Activated B cell treated with CpG ODN at 0.5 μM for 24 hours (primary cell): ENCODE results near the gene BET1. TPM values are rescaled to one million over a fixed set of nuclear protein-coding genes. Genes with fewer than 3 reads are reported as not detected.

Experiments
- ATAC-seq: fragments of 200-7000 bp; cut with Tn5 transposase; one replicate; pipeline ENCODE4 v1.10.0; 2021; ENCODE audit warnings: low read depth, mild to moderate bottlenecking, moderate library complexity
- CTCF ChIA-PET: fragments of 350-600 bp; sonication (Branson Sonifier 250); formaldehyde crosslinking; loops from one replicate; lab custom pipeline; 2021; ENCODE audit warnings: antibody characterized with exemption; lab: Charles Lee
- POLR2A ChIA-PET: fragments of 350-600 bp; sonication (Branson Sonifier 250); formaldehyde crosslinking; loops from one replicate; lab custom pipeline; 2021; ENCODE audit warnings: antibody characterized with exemption; lab: Charles Lee
- DNase-seq: peaks from one replicate; pipeline ENCODE4 v3.0.0; 2022
- H3K27ac Mint-ChIP-seq: one replicate; pipeline ENCODE4 v1.8.0; 2020; ENCODE audit warnings: mixed read lengths
- H3K27me3 Mint-ChIP-seq: one replicate; pipeline ENCODE4 v1.8.0; 2021; ENCODE audit warnings: mixed read lengths
- H3K36me3 Mint-ChIP-seq: one replicate; pipeline ENCODE4 v1.8.0; 2021; ENCODE audit warnings: low read depth, mixed read lengths
- H3K4me1 Mint-ChIP-seq: one replicate; pipeline ENCODE4 v1.8.0; 2021; ENCODE audit warnings: mixed read lengths
- H3K4me3 Mint-ChIP-seq: one replicate; pipeline ENCODE4 v1.8.0; 2020; ENCODE audit warnings: mild to moderate bottlenecking, mixed read lengths
- H3K9me3 Mint-ChIP-seq: one replicate; pipeline ENCODE4 v1.8.0; 2020; ENCODE audit warnings: mixed read lengths
- intact Hi-C: fragments of 100-400 bp; cut with micrococcal nuclease; formaldehyde crosslinking; loops from one replicate; pipeline ENCODE4 v1.15.1; 2024
- total RNA-seq: library from RNA; stranded (reverse); gene quantifications from 2 replicates; pipeline ENCODE4 v1.2.3, GENCODE V29; 2022
- TF ChIP-seq, protein P1 (sequence below): fragments of 200-600 bp; IDR thresholded peaks from one replicate; pipeline ENCODE4 v1.8.0; 2022; ENCODE audit warnings: antibody characterized with exemption, mild to moderate bottlenecking

The BET1 gene
- total RNA-seq, 1 donor from 2014 or later = 23.0 TPM

DNA sequence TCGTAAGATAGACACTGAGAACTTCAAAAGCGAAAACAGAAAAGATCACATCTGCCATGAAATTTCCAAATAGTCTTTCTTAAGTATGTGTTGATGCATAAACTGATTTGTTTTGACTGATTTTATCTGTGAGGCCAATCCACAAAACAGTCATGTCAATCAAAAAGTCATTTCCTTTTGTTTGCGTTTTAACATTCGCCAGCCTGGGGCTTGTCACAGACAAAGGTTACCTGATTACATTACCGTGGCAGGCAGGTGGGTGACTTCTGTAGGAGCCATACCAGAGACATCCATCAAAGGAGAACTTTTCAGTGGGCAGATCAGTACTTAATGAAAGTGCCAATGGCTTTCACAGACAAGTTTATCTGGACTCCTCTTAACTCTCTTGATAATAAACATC is 45.5 kb upstream of the BET1 start:
- Mint-ChIP-seq H3K4me1 (peaks cover 82% of the 10 kb centered on the region), H3K4me3 (peak overlapping the region; percentile 71), H3K9me3 (peaks cover 2% of the 10 kb centered on the region), H3K27ac (peak overlapping the region; percentile 97), H3K27me3 (no peaks in the 10 kb centered on the region), H3K36me3 (no peaks in the 10 kb centered on the region)
- ChIA-PET CTCF (interaction anchor here (2.4 kb wide), 1 partner anchor 37 kb away, joined by 9 read pairs; no protein-coding TSS in a partner anchor), POLR2A (interaction anchor here (0.5 to 2.9 kb wide), 3 partner anchors 26 to 128 kb away, joined by 3 to 5 read pairs (median 4); partner anchors contain the start of genes BET1 and GNG11)
- peak; percentile 28 for ATAC-seq
- no peak for DNase-seq
- intact Hi-C loops = loop anchor here (1.0 to 10.0 kb wide), 7 partner anchors 15 to 465 kb away; partner anchors contain the start of gene BET1
- TF ChIP-seq, protein P1, sequence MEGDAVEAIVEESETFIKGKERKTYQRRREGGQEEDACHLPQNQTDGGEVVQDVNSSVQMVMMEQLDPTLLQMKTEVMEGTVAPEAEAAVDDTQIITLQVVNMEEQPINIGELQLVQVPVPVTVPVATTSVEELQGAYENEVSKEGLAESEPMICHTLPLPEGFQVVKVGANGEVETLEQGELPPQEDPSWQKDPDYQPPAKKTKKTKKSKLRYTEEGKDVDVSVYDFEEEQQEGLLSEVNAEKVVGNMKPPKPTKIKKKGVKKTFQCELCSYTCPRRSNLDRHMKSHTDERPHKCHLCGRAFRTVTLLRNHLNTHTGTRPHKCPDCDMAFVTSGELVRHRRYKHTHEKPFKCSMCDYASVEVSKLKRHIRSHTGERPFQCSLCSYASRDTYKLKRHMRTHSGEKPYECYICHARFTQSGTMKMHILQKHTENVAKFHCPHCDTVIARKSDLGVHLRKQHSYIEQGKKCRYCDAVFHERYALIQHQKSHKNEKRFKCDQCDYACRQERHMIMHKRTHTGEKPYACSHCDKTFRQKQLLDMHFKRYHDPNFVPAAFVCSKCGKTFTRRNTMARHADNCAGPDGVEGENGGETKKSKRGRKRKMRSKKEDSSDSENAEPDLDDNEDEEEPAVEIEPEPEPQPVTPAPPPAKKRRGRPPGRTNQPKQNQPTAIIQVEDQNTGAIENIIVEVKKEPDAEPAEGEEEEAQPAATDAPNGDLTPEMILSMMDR = no peak

GRCh38 chr7:94048755-94049154 is 44.6 kb upstream of the BET1 start:
- no peak overlapping the region for H3K4me3 Mint-ChIP-seq
- ATAC-seq (no peak), DNase-seq (no peak)
- intact Hi-C loops = loop anchor here (10.0 kb wide), 1 partner anchor 466 kb away; no protein-coding TSS in a partner anchor
- peaks cover 74% of the 10 kb centered on the region for H3K4me1 Mint-ChIP-seq
- CTCF ChIA-PET = no interaction called here
- peak overlapping the region; percentile 72 for H3K27ac Mint-ChIP-seq
- TF ChIP-seq, protein P1 = no peak
- no peaks in the 10 kb centered on the region for H3K27me3 Mint-ChIP-seq
- POLR2A ChIA-PET = no interaction called here
- no peaks in the 10 kb centered on the region for H3K36me3 Mint-ChIP-seq
- H3K9me3 Mint-ChIP-seq = peaks cover 2% of the 10 kb centered on the region

GRCh38 chr7:94047956-94048355 is 43.8 kb upstream of the BET1 start:
- peaks cover 74% of the 10 kb centered on the region for H3K4me1 Mint-ChIP-seq
- ChIA-PET POLR2A (no interaction called here), CTCF (no interaction called here)
- no peaks in the 10 kb centered on the region for H3K27me3 Mint-ChIP-seq
- intact Hi-C loops = loop anchor here (10.0 kb wide), 1 partner anchor 467 kb away; no protein-coding TSS in a partner anchor
- TF ChIP-seq, protein P1 = no peak
- peak overlapping the region; percentile 82 for H3K27ac Mint-ChIP-seq
- H3K9me3 Mint-ChIP-seq = peaks cover 2% of the 10 kb centered on the region
- H3K36me3 Mint-ChIP-seq = no peaks in the 10 kb centered on the region
- DNase-seq (no peak), ATAC-seq (no peak)
- peak overlapping the region; percentile 13 for H3K4me3 Mint-ChIP-seq

DNA sequence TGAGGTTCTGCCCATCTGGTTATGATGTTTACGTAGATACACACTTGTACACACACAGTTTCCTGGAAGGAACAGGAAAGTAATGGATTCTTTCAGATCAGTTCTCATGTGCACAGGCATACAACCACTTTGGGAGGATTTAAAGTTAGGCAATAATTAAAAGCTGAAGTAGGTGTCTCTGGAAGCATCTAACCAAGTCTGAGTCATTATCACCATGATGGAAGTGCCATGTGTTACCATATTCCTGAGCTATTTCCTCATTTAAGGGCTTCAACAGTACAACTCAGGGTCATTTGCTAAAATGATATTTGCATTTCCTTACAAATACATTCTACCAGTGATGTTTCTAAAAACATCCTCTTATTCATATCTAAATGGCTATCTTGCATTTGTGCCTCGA is 41.4 kb upstream of the BET1 start:
- ChIA-PET CTCF (no interaction called here), POLR2A (no interaction called here)
- TF ChIP-seq, protein P1 = no peak
- Mint-ChIP-seq H3K27me3 (no peaks in the 10 kb centered on the region), H3K9me3 (peaks cover 2% of the 10 kb centered on the region), H3K36me3 (no peaks in the 10 kb centered on the region), H3K4me1 (peaks cover 72% of the 10 kb centered on the region), H3K4me3 (no peak overlapping the region), H3K27ac (no peak overlapping the region)
- DNase-seq = no peak
- intact Hi-C loops = loop anchor here (10.0 kb wide), 1 partner anchor 469 kb away; no protein-coding TSS in a partner anchor
- ATAC-seq = no peak

- Mint-ChIP-seq H3K27me3 (no peaks in the 10 kb centered on the region), H3K36me3 (no peaks in the 10 kb centered on the region), H3K9me3 (peaks cover 2% of the 10 kb centered on the region), H3K4me3 (no peak overlapping the region), H3K27ac (peak overlapping the region; percentile 20), H3K4me1 (peaks cover 70% of the 10 kb centered on the region)
- ATAC-seq (no peak), DNase-seq (no peak)
- intact Hi-C loops = loop anchor here (10.0 kb wide), 1 partner anchor 470 kb away; no protein-coding TSS in a partner anchor
- ChIA-PET CTCF (no interaction called here), POLR2A (no interaction called here)
- TF ChIP-seq, protein P1 = no peak
Measured at GRCh38 chr7:94044806-94045205, 40.7 kb upstream of the BET1 start.
